ENCODE results near the gene CDH4. TPM values are rescaled to one million over a fixed set of nuclear protein-coding genes. Genes with fewer than 3 reads are reported as not detected.

CDH4 gene
- total and polyA plus RNA-seq, 4 donors, result 5.8 to 24.1 (median 17.1) TPM

- Histone ChIP-seq H3K36me3 (ENCODE audit: control insufficient read depth, insufficient read depth, low read length) (peaks cover 2% of the 10 kb centered on the region), H3K27me3 (ENCODE audit: control insufficient read depth, insufficient read depth, low read length) (no peaks in the 10 kb centered on the region), H3K4me1 (ENCODE audit: control insufficient read depth, insufficient read depth, low read length) (peaks cover 30% of the 10 kb centered on the region), H3K27ac (ENCODE audit: low read depth, low read length) (no peak overlapping the region), H3K4me3 (ENCODE audit: low read depth, low read length) (no peak overlapping the region), H3K9me3 (ENCODE audit: control insufficient read depth, insufficient read depth, low read length) (no peaks in the 10 kb centered on the region)
- 60% methylated on average over 2 of the region's 5 CpGs for WGBS (ENCODE audit: insufficient coverage)
- DNase-seq (ENCODE audit: low read depth in 4 of 6, low spot score in 6 of 6), result no peak
Observed at GRCh38 chr20:61514018-61514365, 261.9 kb downstream of the CDH4 start.

GRCh38 chr20:61514396-61514795, 262.3 kb downstream of the CDH4 start:
- no peaks in the 10 kb centered on the region for H3K27me3 ChIP-seq (ENCODE audit: control insufficient read depth, insufficient read depth, low read length)
- H3K4me1 ChIP-seq (ENCODE audit: control insufficient read depth, insufficient read depth, low read length), result peaks cover 30% of the 10 kb centered on the region
- no peaks in the 10 kb centered on the region for H3K9me3 ChIP-seq (ENCODE audit: control insufficient read depth, insufficient read depth, low read length)
- 69% methylated on average over 5 of the region's 6 CpGs for WGBS (ENCODE audit: insufficient coverage)
- no peak for DNase-seq (ENCODE audit: low read depth in 4 of 6, low spot score in 6 of 6)
- peaks cover 2% of the 10 kb centered on the region for H3K36me3 ChIP-seq (ENCODE audit: control insufficient read depth, insufficient read depth, low read length)
- H3K4me3 ChIP-seq (ENCODE audit: low read depth, low read length), result no peak overlapping the region
- H3K27ac ChIP-seq (ENCODE audit: low read depth, low read length), result no peak overlapping the region

GRCh38 chr20:61514805-61515505, 262.9 kb downstream of the CDH4 start:
- DNase-seq (ENCODE audit: low read depth in 4 of 6, low spot score in 6 of 6), result no peak
- H3K27me3 ChIP-seq (ENCODE audit: control insufficient read depth, insufficient read depth, low read length), result no peaks in the 10 kb centered on the region

GRCh38 chr20:61515922-61516321, 263.9 kb downstream of the CDH4 start:
- no peaks in the 10 kb centered on the region for H3K27me3 ChIP-seq (ENCODE audit: control insufficient read depth, insufficient read depth, low read length)
- H3K4me1 ChIP-seq (ENCODE audit: control insufficient read depth, insufficient read depth, low read length), result peaks cover 37% of the 10 kb centered on the region
- WGBS (ENCODE audit: insufficient coverage), result 57% methylated on average over 14 of the region's 14 CpGs
- no peak for DNase-seq (ENCODE audit: low read depth in 4 of 6, low spot score in 6 of 6)
- H3K4me3 ChIP-seq (ENCODE audit: low read depth, low read length), result no peak overlapping the region
- no peak overlapping the region for H3K27ac ChIP-seq (ENCODE audit: low read depth, low read length)
- no peaks in the 10 kb centered on the region for H3K9me3 ChIP-seq (ENCODE audit: control insufficient read depth, insufficient read depth, low read length)
- peaks cover 2% of the 10 kb centered on the region for H3K36me3 ChIP-seq (ENCODE audit: control insufficient read depth, insufficient read depth, low read length)

More at GRCh38 chr20:61514805-61515505, 262.9 kb downstream of the CDH4 start:
- 84% methylated on average over 14 of the region's 14 CpGs for WGBS (ENCODE audit: insufficient coverage)
- Histone ChIP-seq H3K9me3 (ENCODE audit: control insufficient read depth, insufficient read depth, low read length) (no peaks in the 10 kb centered on the region), H3K27ac (ENCODE audit: low read depth, low read length) (no peak overlapping the region), H3K4me3 (ENCODE audit: low read depth, low read length) (no peak overlapping the region), H3K36me3 (ENCODE audit: control insufficient read depth, insufficient read depth, low read length) (peaks cover 2% of the 10 kb centered on the region), H3K4me1 (ENCODE audit: control insufficient read depth, insufficient read depth, low read length) (peaks cover 30% of the 10 kb centered on the region)

- no peak for DNase-seq (ENCODE audit: low read depth in 4 of 6, low spot score in 6 of 6)
- 67% methylated on average over 18 of the region's 22 CpGs for WGBS (ENCODE audit: insufficient coverage)
- Histone ChIP-seq H3K27me3 (ENCODE audit: control insufficient read depth, insufficient read depth, low read length) (no peaks in the 10 kb centered on the region), H3K9me3 (ENCODE audit: control insufficient read depth, insufficient read depth, low read length) (no peaks in the 10 kb centered on the region), H3K4me1 (ENCODE audit: control insufficient read depth, insufficient read depth, low read length) (peaks cover 42% of the 10 kb centered on the region), H3K27ac (ENCODE audit: low read depth, low read length) (no peak overlapping the region), H3K36me3 (ENCODE audit: control insufficient read depth, insufficient read depth, low read length) (peaks cover 2% of the 10 kb centered on the region), H3K4me3 (ENCODE audit: low read depth, low read length) (no peak overlapping the region)
Observed at GRCh38 chr20:61516346-61517208, 264.5 kb downstream of the CDH4 start.

- Histone ChIP-seq H3K27ac (ENCODE audit: low read depth, low read length) (no peak overlapping the region), H3K27me3 (ENCODE audit: control insufficient read depth, insufficient read depth, low read length) (no peaks in the 10 kb centered on the region), H3K4me1 (ENCODE audit: control insufficient read depth, insufficient read depth, low read length) (peaks cover 48% of the 10 kb centered on the region), H3K36me3 (ENCODE audit: control insufficient read depth, insufficient read depth, low read length) (peaks cover 2% of the 10 kb centered on the region), H3K9me3 (ENCODE audit: control insufficient read depth, insufficient read depth, low read length) (no peaks in the 10 kb centered on the region), H3K4me3 (ENCODE audit: low read depth, low read length) (no peak overlapping the region)
- 75% methylated on average over 2 of the region's 9 CpGs for WGBS (ENCODE audit: insufficient coverage)
- DNase-seq (ENCODE audit: low read depth in 4 of 6, low spot score in 6 of 6), result no peak
Observed at GRCh38 chr20:61517419-61517818, 265.4 kb downstream of the CDH4 start.

- peaks cover 5% of the 10 kb centered on the region for H3K36me3 ChIP-seq (ENCODE audit: control insufficient read depth, insufficient read depth, low read length)
- no peaks in the 10 kb centered on the region for H3K27me3 ChIP-seq (ENCODE audit: control insufficient read depth, insufficient read depth, low read length)
- no peaks in the 10 kb centered on the region for H3K9me3 ChIP-seq (ENCODE audit: control insufficient read depth, insufficient read depth, low read length)
- H3K27ac ChIP-seq (ENCODE audit: low read depth, low read length), result no peak overlapping the region
- WGBS (ENCODE audit: insufficient coverage), result 97% methylated on average over 5 of the region's 5 CpGs
- DNase-seq (ENCODE audit: low read depth in 4 of 6, low spot score in 6 of 6), result no peak
- H3K4me1 ChIP-seq (ENCODE audit: control insufficient read depth, insufficient read depth, low read length), result peaks cover 47% of the 10 kb centered on the region
- H3K4me3 ChIP-seq (ENCODE audit: low read depth, low read length), result no peak overlapping the region
Observed at GRCh38 chr20:61518424-61518951, 266.4 kb downstream of the CDH4 start.

- no peak overlapping the region for H3K4me3 ChIP-seq (ENCODE audit: low read depth, low read length)
- no peaks in the 10 kb centered on the region for H3K9me3 ChIP-seq (ENCODE audit: control insufficient read depth, insufficient read depth, low read length)
- no peaks in the 10 kb centered on the region for H3K27me3 ChIP-seq (ENCODE audit: control insufficient read depth, insufficient read depth, low read length)
- DNase-seq (ENCODE audit: low read depth in 4 of 6, low spot score in 6 of 6), result no peak
- H3K4me1 ChIP-seq (ENCODE audit: control insufficient read depth, insufficient read depth, low read length), result peaks cover 43% of the 10 kb centered on the region
- 91% methylated on average over 17 of the region's 17 CpGs for WGBS (ENCODE audit: insufficient coverage)
- H3K27ac ChIP-seq (ENCODE audit: low read depth, low read length), result no peak overlapping the region
- H3K36me3 ChIP-seq (ENCODE audit: control insufficient read depth, insufficient read depth, low read length), result peaks cover 5% of the 10 kb centered on the region
Observed at GRCh38 chr20:61519488-61519887, 267.4 kb downstream of the CDH4 start.

- DNase-seq (ENCODE audit: low read depth in 4 of 6, low spot score in 6 of 6), result no peak
- no peaks in the 10 kb centered on the region for H3K9me3 ChIP-seq (ENCODE audit: control insufficient read depth, insufficient read depth, low read length)
- H3K27me3 ChIP-seq (ENCODE audit: control insufficient read depth, insufficient read depth, low read length), result no peaks in the 10 kb centered on the region
- H3K27ac ChIP-seq (ENCODE audit: low read depth, low read length), result no peak overlapping the region
- H3K4me3 ChIP-seq (ENCODE audit: low read depth, low read length), result no peak overlapping the region
- peaks cover 5% of the 10 kb centered on the region for H3K36me3 ChIP-seq (ENCODE audit: control insufficient read depth, insufficient read depth, low read length)
- 97% methylated on average over 6 of the region's 14 CpGs for WGBS (ENCODE audit: insufficient coverage)
- peaks cover 43% of the 10 kb centered on the region for H3K4me1 ChIP-seq (ENCODE audit: control insufficient read depth, insufficient read depth, low read length)
Observed at GRCh38 chr20:61520076-61520892, 268.2 kb downstream of the CDH4 start.
